ENCODE measurements around the gene CRTC1.

Gene CRTC1, protein sequence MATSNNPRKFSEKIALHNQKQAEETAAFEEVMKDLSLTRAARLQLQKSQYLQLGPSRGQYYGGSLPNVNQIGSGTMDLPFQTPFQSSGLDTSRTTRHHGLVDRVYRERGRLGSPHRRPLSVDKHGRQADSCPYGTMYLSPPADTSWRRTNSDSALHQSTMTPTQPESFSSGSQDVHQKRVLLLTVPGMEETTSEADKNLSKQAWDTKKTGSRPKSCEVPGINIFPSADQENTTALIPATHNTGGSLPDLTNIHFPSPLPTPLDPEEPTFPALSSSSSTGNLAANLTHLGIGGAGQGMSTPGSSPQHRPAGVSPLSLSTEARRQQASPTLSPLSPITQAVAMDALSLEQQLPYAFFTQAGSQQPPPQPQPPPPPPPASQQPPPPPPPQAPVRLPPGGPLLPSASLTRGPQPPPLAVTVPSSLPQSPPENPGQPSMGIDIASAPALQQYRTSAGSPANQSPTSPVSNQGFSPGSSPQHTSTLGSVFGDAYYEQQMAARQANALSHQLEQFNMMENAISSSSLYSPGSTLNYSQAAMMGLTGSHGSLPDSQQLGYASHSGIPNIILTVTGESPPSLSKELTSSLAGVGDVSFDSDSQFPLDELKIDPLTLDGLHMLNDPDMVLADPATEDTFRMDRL

GRCh38 chr19:18683109-18683957 lies at the start of gene CRTC1:
Gene CRTC1 (plus strand): TSS chr19:18683680. CDS start chr19:18683703, 23 bp downstream.
- DNase-seq (ENCODE audit: low spot score) = peak; percentile 100

DNA sequence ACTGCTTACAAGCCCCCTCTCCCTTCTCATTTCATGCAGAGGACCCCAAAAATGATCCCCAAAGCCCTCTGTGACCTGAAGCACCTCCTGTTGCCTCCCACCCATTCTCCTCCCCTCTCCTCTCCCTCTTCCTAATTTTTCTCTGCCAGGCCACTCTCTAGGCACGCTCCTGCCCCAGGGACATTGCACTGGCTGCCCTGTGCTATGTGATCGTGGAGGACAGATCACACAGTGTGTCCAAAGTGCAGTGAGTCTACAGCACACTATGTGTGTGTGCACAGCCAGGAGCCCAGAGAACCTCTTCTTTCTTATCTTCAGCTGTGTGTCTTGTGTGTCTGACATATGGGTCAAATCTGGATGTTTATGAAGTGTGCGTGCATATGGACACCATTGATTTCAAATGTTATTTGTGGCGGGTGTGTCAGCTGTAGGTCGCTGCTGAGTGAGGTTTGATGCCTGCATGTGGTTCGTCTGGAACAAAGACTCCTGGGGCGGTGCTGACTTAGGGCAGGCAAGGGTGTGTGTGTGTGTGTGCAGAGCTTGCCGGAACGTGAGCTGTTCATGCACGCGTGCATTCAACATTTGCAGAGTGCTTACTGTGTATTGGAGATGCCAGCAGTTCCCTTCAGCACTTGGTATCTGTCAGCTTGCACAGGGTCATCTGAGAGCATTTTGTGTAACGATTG lies 48.7 kb upstream of the CRTC1 start:
- peak; percentile 50 for DNase-seq (ENCODE audit: low spot score)

DNA sequence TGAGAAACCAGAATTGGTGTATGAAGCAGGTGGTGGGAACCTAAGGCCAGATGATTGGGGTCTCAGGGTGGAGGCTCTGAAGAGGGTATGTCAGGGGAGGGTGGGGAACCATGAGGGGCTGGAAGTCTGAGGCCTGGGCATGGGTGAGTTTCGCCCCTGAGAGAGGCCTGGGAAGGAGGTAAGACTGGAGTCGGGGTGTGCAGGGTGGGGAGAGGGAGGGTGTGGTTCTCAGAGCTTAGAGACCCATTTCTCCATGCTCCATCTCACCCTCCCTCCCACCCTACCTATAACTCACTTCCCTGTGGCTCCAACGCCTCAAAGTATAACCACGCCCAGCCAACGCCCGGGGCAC lies 47.7 kb upstream of the CRTC1 start:
- DNase-seq (ENCODE audit: low spot score) = no peak

DNA sequence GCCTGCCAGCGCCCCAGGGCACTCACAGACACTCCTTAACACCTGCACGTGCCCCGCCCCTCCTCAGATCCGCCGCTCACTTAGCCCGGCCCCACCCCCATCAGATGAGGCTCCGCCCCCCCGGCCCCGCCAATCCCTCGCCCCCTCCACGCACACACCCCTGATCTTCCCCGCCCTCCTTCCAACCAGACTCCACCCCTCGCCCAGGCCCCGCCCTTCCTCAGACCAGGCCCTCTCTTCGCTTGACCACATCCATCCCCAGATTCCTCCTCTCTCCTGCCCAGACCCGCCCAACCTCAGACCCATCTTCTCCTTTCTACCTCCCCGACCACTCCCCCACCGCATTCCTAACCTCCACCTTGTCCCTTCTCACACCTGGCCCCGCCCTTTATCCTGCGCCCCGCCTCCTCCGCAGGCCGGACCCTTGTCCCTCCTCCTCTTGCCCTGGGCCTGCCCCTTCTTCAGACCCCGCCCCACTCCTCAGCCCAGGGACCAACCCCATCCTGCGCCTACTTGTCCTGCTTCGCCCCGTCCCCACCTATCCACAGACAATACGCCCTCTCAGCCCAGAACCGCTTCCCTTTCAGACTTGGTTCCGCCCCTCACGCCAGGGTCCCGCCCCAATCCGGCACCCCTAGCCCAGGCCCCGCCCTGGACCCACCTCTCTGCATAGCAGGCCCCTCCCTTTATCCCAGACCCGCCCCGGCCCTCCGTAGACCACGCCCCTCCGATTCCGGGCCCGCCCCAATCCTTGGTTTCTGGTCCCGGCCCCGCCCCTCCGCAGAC lies 47.1 kb upstream of the CRTC1 start:
- peak; percentile 99 for DNase-seq (ENCODE audit: low spot score)

DNA sequence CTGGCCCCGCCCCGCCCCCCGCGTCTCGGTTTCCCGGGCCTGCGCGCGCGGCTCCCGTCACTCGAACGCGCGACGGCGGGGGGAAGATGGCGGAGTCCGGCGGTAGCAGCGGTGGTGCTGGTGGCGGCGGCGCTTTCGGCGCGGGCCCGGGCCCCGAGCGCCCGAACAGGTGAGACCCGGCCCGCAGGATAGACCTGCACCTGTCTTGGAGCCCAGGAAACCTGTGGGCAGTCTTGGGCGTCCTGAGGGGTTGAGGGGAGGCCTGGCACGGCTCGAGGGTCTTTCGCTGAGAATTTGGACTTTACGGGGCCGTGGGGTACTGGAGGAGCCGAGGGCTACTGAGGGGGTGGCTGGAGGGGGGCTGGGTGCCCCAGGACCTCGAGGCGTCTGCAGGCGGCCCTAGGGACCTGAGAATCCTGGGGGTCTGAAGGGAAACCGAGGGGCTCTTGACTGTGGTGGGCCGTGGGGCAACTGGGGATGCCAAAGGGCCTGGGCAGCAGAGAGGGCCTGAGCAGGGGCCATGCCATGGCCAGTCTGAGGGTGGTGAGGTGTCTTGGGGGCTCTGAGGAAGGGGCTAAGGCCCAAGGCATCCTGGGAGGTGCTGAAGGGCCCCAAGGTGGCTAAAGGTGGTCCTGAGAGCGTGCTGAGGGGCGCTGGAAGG lies 46.4 kb upstream of the CRTC1 start, which contains the start of gene KLHL26:
Gene KLHL26 (plus strand): TSS at position 60 of the 661 bp plus-strand sequence. CDS start 27 bp downstream, at position 87.
- DNase-seq (ENCODE audit: low spot score) = no peak

GRCh38 chr19:18637673-18638630 lies 45.5 kb upstream of the CRTC1 start:
- no peak for DNase-seq (ENCODE audit: low spot score)

DNA sequence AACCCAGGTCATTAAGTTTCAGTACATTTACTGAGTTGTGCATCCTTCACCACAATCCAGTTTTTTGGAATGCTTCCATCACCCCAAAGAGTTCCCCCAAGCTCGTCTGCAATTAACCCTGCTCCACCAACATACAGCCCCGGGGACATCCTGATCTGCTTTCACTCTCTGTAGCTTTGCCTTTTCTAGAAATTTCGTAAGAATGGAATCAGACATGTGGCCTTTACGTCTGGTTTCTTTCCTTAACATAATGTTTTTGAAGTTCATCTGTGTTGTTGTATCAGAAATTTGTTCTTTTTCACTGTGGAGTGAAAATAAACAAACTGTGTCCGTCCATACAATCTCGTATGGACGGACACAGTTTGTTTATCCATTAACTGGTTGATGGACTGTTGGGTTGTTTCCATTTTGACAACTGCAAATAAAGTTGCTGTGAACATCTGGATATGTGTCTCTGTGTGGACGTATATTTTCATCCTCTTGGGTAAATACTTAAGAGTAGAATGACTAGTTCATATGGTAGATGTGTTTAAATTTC lies 43.7 kb upstream of the CRTC1 start:
- DNase-seq (ENCODE audit: low spot score) = no peak

DNA sequence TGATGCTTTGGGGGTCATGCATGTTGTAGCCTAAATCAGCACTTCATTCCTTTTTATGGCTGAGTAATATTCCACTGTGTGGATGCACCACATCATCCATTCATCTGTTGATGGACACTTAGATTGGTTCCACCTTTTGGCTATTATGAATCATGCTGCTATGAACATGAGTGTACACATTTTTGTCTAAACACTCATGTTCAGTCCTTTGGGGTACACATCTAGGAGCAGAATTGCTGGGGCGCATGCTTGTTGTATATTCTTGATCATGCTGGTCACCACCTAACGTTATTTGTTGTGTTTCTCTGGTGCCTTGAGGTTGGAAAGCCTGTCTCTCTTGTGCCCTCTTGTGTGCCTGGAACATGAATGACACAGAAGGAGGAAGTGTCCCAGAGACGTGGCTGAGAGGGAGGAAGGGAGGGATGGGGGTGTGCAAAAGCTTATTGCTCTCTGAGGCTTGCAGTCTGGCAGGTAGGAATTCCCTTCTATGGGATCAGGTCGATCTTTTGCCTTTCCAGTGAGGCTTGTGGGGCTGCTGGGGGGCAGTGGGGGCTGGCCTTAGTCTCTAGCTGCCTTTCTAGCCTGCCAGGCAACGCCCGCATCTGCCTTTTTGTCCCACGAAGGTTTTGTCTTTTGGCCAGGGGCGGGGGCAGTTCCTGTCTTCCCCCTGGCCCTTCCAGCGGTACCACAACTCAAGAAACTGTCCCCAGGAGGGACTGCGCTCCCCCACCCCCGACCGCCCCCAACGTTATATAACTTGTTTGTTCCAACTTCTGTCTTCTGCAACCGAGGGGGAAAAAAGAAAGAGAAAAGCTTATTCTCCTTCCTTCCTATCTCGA lies 39.1 kb upstream of the CRTC1 start:
- DNase-seq (ENCODE audit: low spot score) = no peak

- DNase-seq (ENCODE audit: low spot score) = no peak
These were observed 38.4 kb upstream of the CRTC1 start for GRCh38 chr19:18645035-18645511.

- no peak for DNase-seq (ENCODE audit: low spot score)
These were observed 36.7 kb upstream of the CRTC1 start for GRCh38 chr19:18646535-18647370.

GRCh38 chr19:18647371-18647767 lies 36.1 kb upstream of the CRTC1 start:
- DNase-seq (ENCODE audit: low spot score) = no peak

DNA sequence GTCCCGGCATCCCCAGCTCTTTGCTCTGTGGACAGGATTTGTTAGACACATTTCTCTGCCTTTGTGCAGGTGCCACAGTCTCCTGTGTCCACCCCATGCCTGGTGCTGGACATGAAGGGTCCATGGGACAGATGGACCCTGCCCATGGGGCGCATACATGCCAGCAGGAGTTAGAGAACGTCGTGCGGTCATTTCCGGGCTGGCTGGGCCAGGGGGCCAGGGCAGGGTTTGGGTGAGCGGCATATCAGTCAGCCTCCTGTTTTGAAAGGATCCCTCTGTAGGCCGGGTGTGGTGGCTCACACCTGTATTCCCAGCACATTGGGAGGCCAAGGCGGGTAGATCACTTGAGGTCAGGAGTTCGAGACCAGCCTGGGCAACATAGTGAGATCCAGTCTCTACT lies 35.7 kb upstream of the CRTC1 start:
- DNase-seq (ENCODE audit: low spot score) = no peak

DNA sequence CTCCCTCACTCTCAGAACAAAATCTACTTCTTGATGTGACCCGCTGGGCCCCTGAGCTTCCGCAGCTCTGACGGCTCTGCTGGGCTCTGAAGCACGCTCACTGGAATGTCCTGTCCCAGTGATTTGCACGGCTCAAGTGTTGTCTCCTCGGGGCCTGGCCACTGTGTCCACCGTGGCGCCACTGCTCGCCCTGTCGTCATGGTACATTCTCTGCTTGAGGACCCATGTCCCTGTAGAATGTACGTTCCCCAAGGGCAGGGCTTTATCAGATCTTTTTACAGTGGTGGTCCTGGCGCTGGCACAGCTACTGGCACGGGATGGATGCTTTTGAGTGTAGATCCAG lies 34.5 kb upstream of the CRTC1 start:
- no peak for DNase-seq (ENCODE audit: low spot score)

GRCh38 chr19:18649371-18650020 lies 34.0 kb upstream of the CRTC1 start:
- peak; percentile 67 for DNase-seq (ENCODE audit: low spot score)

- peak; percentile 68 for DNase-seq (ENCODE audit: low spot score)
These were observed 33.5 kb upstream of the CRTC1 start for GRCh38 chr19:18650021-18650390.

DNA sequence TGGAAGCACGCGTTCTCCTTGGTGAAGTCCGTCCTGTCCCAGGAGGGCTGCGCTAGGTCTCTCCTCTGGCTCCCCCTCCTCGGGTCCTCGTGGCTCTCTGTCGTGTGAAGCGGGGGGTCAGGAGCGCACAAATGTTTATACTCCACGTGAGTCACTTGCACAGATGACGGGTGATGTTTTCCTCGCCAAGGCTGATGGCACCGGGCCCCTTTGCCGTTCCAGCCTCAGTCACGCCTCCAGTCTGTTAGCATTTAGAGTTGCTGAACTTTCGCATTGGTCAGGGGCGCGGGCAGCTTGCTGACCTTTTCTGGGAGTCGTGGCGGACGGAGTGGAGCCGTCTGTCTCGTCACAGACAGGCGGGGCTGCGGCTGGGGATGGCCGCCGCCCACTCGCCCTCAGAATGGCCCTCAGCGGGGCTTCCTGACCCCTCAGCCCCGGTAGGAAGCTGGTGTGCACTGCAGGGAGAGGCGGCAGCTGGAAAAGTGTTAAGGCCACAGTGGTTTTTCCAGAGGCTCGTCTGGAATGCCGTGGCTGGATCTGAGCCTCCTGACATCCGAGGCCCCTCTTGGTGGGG lies 32.9 kb upstream of the CRTC1 start:
- DNase-seq (ENCODE audit: low spot score) = peak; percentile 84

Measured in AG20443 (cell line).